ENCODE data around the gene DPP9.

DNA sequence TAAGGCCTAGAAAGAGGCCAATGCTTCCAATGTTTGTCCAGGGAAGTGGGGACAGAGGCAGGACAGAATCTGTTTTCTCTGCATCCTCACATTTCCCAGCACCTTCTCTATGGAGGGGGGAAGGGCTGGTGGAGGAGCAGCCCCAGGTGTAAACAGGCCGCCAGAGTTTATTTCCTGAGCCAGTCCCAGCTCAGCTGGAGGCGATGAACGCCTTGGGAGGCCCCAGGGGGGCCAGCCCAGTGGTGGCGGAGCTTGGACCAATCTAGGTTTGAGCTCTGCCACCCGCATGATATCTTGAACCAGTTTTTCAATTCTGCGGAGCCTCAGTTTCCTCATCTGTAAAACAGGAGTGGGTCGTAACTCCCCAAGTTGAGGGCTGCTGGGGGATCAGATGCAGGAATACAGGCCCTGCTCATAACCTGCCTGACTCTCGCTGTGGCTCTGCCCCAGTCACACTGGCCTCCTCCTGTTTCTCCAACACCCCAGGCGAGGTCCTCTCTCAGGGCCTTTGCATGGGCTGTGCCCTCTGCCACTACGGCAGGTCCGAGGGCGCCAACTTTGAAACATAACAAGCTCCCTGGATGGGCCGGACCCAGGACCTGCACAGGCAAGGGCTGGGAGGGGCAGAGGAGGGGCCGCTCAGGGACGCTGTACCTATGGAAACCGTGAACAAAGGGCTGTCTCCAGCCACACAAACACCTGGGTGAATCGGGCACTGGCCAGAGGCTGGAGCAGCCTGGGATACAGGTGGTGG, 83.2 kb downstream of the DPP9 start:
- TF ChIP-seq, protein P1, sequence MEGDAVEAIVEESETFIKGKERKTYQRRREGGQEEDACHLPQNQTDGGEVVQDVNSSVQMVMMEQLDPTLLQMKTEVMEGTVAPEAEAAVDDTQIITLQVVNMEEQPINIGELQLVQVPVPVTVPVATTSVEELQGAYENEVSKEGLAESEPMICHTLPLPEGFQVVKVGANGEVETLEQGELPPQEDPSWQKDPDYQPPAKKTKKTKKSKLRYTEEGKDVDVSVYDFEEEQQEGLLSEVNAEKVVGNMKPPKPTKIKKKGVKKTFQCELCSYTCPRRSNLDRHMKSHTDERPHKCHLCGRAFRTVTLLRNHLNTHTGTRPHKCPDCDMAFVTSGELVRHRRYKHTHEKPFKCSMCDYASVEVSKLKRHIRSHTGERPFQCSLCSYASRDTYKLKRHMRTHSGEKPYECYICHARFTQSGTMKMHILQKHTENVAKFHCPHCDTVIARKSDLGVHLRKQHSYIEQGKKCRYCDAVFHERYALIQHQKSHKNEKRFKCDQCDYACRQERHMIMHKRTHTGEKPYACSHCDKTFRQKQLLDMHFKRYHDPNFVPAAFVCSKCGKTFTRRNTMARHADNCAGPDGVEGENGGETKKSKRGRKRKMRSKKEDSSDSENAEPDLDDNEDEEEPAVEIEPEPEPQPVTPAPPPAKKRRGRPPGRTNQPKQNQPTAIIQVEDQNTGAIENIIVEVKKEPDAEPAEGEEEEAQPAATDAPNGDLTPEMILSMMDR (IDR thresholded peaks at IDR 0.05): no peak
- no peak for TF ChIP-seq POLR2A (IDR thresholded peaks at IDR 0.05)

All from right lobe of liver (tissue), 4 donors.